Ishikawa (cell line): Measurements from ENCODE around the gene CBFA2T2.

Experiments used
- CREB1 ChIP-seq: IDR thresholded peaks from 2 replicates; pipeline ENCODE4 v1.6.1; 2012; ENCODE audit warnings: low read depth
- ZBTB7A ChIP-seq: IDR thresholded peaks from 2 replicates; pipeline ENCODE4 v1.6.1; 2012; ENCODE audit warnings: low read depth

DNA sequence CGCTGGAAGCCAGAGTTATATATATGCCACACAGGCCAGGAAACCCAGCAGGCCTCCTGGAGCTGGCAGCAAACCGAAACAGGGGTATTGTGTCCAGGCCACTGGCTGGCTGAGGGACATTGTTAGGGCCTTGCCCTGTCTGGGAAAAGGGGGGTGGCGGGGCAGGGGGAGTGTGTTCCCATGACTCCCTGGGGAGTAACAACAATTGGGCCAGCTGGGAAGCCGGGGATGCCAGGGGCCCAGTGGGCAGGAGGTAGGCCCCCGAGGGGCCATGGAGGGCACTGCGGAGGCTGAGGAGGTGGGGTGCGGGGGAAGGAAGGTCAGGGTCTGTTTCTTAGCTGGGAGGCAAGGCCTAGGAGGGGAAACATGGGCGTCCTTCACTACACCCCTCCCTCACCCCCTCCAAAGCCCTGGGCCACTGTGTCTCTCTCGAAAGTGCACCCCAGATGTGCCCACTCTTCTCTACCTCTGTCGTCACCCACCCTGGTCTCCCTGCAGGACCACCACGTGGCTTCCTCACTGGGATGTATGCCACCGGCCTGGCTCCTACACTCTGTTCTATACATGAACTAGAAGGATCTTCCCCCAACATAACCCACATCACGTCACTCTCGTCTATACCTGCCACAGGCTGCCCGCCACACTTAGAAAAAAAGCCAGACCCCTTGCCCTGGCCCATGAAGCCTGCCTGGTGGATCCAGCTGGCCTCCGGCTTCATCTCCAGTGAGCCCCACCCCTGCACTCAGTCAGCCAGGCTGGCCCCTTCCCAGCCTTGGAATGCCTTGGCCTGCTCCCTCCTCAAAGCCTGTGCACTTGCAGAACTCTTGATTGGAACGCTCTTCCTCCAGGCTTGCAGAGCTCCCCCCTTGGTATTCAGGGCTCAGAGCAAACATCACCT lies 204.1 kb downstream of the CBFA2T2 start:
- TF ChIP-seq ZBTB7A (peak; percentile 81), CREB1 (no peak)
